Keratinocyte (primary cell): ENCODE data around the gene NUAK2. TPM values are rescaled to one million over a fixed set of nuclear protein-coding genes. Genes with fewer than 3 reads are reported as not detected.
"Not testable (repeated sequence)": the region's sequence is repeated elsewhere in the genome, so short reads cannot be mapped to it uniquely, and the experiment has no call there.

Experiments
- DNase-seq: peaks from one replicate; pipeline ENCODE4 v3.0.0-alpha.2; 2011; ENCODE audit warnings: low read depth, missing footprints, low spot score
- FAIRE-seq: peaks from 2 replicates; lab custom pipeline; 2011; peaks lifted over from hg19 to GRCh38; lab: Jason Lieb, UNC
- H2AFZ ChIP-seq: 2 replicates; pipeline ENCODE4 v1.6.0; 2012; ENCODE audit warnings: low read length, control low read depth, inconsistent platforms; ENCODE audit not compliant: control insufficient read depth
- H3K27ac ChIP-seq: 2 replicates; pipeline ENCODE4 v1.5.1; 2011; ENCODE audit warnings: low read length; ENCODE audit not compliant: control insufficient read depth, insufficient read depth
- H3K27me3 ChIP-seq: 3 replicates; pipeline ENCODE4 v1.6.0; 2011; ENCODE audit warnings: low read length; ENCODE audit not compliant: control insufficient read depth, insufficient read depth; ENCODE audit errors: extremely low read depth
- H3K36me3 ChIP-seq, 2 experiments: 2 replicates in 1 of 2; 3 replicates in 1 of 2; pipeline ENCODE4 v1.5.1; 2011; ENCODE audit warnings: low read length in 2 of 2, mild to moderate bottlenecking in 1 of 2; ENCODE audit not compliant: control insufficient read depth in 2 of 2, insufficient read depth in 2 of 2; ENCODE audit errors: extremely low read depth in 1 of 2
- H3K4me1 ChIP-seq: 3 replicates; pipeline ENCODE4 v1.5.1; 2011; ENCODE audit warnings: low read length; ENCODE audit not compliant: control insufficient read depth, insufficient read depth; ENCODE audit errors: extremely low read depth
- H3K4me2 ChIP-seq: 3 replicates; pipeline ENCODE4 v1.6.0; 2011; ENCODE audit warnings: low read depth, low read length; ENCODE audit not compliant: control insufficient read depth, insufficient read depth; ENCODE audit errors: extremely low read depth
- H3K4me3 ChIP-seq, 3 experiments: fragments of 200-600 bp in 1 of 3; sonication (generic) in 1 of 3; 2 replicates in 2 of 3; 3 replicates in 1 of 3; pipeline ENCODE4 v1.5.1; 2011 to 2016; ENCODE audit warnings: low read length in 3 of 3, mild to moderate bottlenecking in 3 of 3, control low read depth in 2 of 3, inconsistent platforms in 1 of 3, low read depth in 1 of 3, mixed read lengths in 1 of 3, mixed run types in 1 of 3, moderate library complexity in 1 of 3; ENCODE audit not compliant: control insufficient read depth in 2 of 3, insufficient read depth in 2 of 3; ENCODE audit errors: extremely low read depth in 1 of 3
- H3K79me2 ChIP-seq: 2 replicates; pipeline ENCODE4 v1.6.0; 2012; ENCODE audit warnings: low read length; ENCODE audit not compliant: control insufficient read depth, insufficient read depth
- H3K9ac ChIP-seq: 3 replicates; pipeline ENCODE4 v1.6.0; 2011; ENCODE audit warnings: low read length; ENCODE audit not compliant: control insufficient read depth, insufficient read depth; ENCODE audit errors: extremely low read depth
- H3K9me1 ChIP-seq: 3 replicates; pipeline ENCODE4 v1.6.0; 2011; ENCODE audit warnings: low read length; ENCODE audit not compliant: control insufficient read depth, insufficient read depth; ENCODE audit errors: extremely low read depth
- H3K9me3 ChIP-seq: 2 replicates; pipeline ENCODE4 v1.5.1; 2012; ENCODE audit warnings: low read depth, low read length; ENCODE audit not compliant: control insufficient read depth
- H4K20me1 ChIP-seq: 3 replicates; pipeline ENCODE4 v1.6.0; 2011; ENCODE audit warnings: low read length; ENCODE audit not compliant: control insufficient read depth, insufficient read depth; ENCODE audit errors: extremely low read depth
- CTCF ChIP-seq, 3 experiments: IDR thresholded peaks in 1 of 3; conservative IDR thresholded peaks in 1 of 3; optimal IDR thresholded peaks in 1 of 3; 2 replicates in 2 of 3; 3 replicates in 1 of 3; pipeline versions ENCODE3 to v1.5.1; 2011; ENCODE audit warnings: low read length in 3 of 3, mild to moderate bottlenecking in 3 of 3, moderate library complexity in 2 of 3, control low read depth in 1 of 3, inconsistent platforms in 1 of 3; ENCODE audit not compliant: insufficient read depth in 2 of 3; ENCODE audit errors: extremely low read depth in 1 of 3
- EZH2 ChIP-seq: IDR thresholded peaks from one replicate; pipeline ENCODE4 v1.6.1; 2012; ENCODE audit warnings: inconsistent platforms, mild to moderate bottlenecking, low read length, moderate library complexity
- dilution Hi-C: fragments of 300-500 bp; cut with MboI; formaldehyde crosslinking; loops from one replicate; pipeline ENCODE4 v1.7.0; 2020; ENCODE audit warnings: low sequenced_read_pairs; ENCODE audit not compliant: extremely low pct_ligation_motif_present
- polyA plus RNA-seq, 5 experiments: library from polyadenylated mRNA; depleted of rRNA in 3 of 5; stranded (reverse) in 3 of 5; stranded (forward) in 1 of 5; unstranded in 1 of 5; fragments of >200 nt; gene quantifications; 1 replicate in 1 of 5; 2 replicates in 3 of 5; 3 replicates in 1 of 5; pipeline versions ENCODE4 v1.2.1 to v1.2.3, GENCODE V29; 2011 to 2012; ENCODE audit warnings: missing spikeins in 2 of 5, low read depth in 1 of 5, low replicate concordance in 1 of 5

Gene NUAK2
- polyA plus RNA-seq, 1 donor (not counting 4 experiments of a cell fraction or from before 2014, with no cell fraction given): 3.9 TPM

- H3K9me3 ChIP-seq: no peaks in the 10 kb centered on the region
- H3K4me3 ChIP-seq: no peak overlapping the region
- TF ChIP-seq EZH2: no peak
- no peak for TF ChIP-seq CTCF (optimal IDR thresholded peaks at IDR 0.05 in 1 of 3, IDR thresholded peaks at IDR 0.05 in 1 of 3, conservative IDR thresholded peaks at IDR 0.05 in 1 of 3; ENCODE audit: extremely low read depth in 1 of 3, insufficient read depth in 2 of 3, low read length in 3 of 3)
- no peak overlapping the region for H3K9ac ChIP-seq
- H2AFZ ChIP-seq: no peak overlapping the region
- no peak overlapping the region for H3K27ac ChIP-seq
- no peaks in the 10 kb centered on the region for H4K20me1 ChIP-seq
- DNase-seq: no peak
- H3K9me1 ChIP-seq: no peaks in the 10 kb centered on the region
- no peaks in the 10 kb centered on the region for H3K4me1 ChIP-seq
- dilution Hi-C loops: no loop called here
- FAIRE-seq: no peak
- H3K27me3 ChIP-seq: no peaks in the 10 kb centered on the region
- H3K79me2 ChIP-seq: no peaks in the 10 kb centered on the region
- no peak overlapping the region for H3K4me2 ChIP-seq
- no peaks in the 10 kb centered on the region for H3K36me3 ChIP-seq
Measured at GRCh38 chr1:205365945-205366463, 44.5 kb upstream of the NUAK2 start.

- H3K9me3 ChIP-seq, H3K4me2 ChIP-seq, H3K79me2 ChIP-seq, H4K20me1 ChIP-seq, H3K27ac ChIP-seq, DNase-seq, H2AFZ ChIP-seq, FAIRE-seq, dilution Hi-C loops, H3K36me3 ChIP-seq, H3K9me1 ChIP-seq, H3K4me1 ChIP-seq, H3K27me3 ChIP-seq, H3K4me3 ChIP-seq, H3K9ac ChIP-seq: not testable (repeated sequence)
Measured at GRCh38 chr1:205365086-205365485, 43.5 kb upstream of the NUAK2 start.

- TF ChIP-seq EZH2 (no peak), CTCF (optimal IDR thresholded peaks at IDR 0.05 in 1 of 3, IDR thresholded peaks at IDR 0.05 in 1 of 3, conservative IDR thresholded peaks at IDR 0.05 in 1 of 3; ENCODE audit: extremely low read depth in 1 of 3, insufficient read depth in 2 of 3, low read length in 3 of 3) (no peak)
- FAIRE-seq (no peak), DNase-seq (no peak)
- H3K9me1 ChIP-seq: no peaks in the 10 kb centered on the region
- H3K4me3 ChIP-seq: no peak overlapping the region
- peaks cover 12% of the 10 kb centered on the region for H3K27me3 ChIP-seq
- no peaks in the 10 kb centered on the region for H3K36me3 ChIP-seq
- no peak overlapping the region for H3K4me2 ChIP-seq
- H3K4me1 ChIP-seq: no peaks in the 10 kb centered on the region
- no peak overlapping the region for H3K9ac ChIP-seq
- H3K9me3 ChIP-seq: no peaks in the 10 kb centered on the region
- dilution Hi-C loops: no loop called here
- H4K20me1 ChIP-seq: no peaks in the 10 kb centered on the region
- no peak overlapping the region for H2AFZ ChIP-seq
- no peak overlapping the region for H3K27ac ChIP-seq
- no peaks in the 10 kb centered on the region for H3K79me2 ChIP-seq
Measured at GRCh38 chr1:205360891-205361290, 39.3 kb upstream of the NUAK2 start.
